ENCODE data around the gene CSNK2A3.

Gene CSNK2A3

GRCh38 chr11:11334607-11335006 is 18.4 kb downstream of the CSNK2A3 start:
- DNase-seq: no peak

GRCh38 chr11:11332141-11332710 is 20.8 kb downstream of the CSNK2A3 start:
- DNase-seq: no peak

GRCh38 chr11:11329062-11329806 is 23.8 kb downstream of the CSNK2A3 start:
- no peak for DNase-seq

GRCh38 chr11:11324090-11324489 is 29.0 kb downstream of the CSNK2A3 start:
- DNase-seq: no peak

- DNase-seq: no peak
Measured at GRCh38 chr11:11322101-11322500, 30.9 kb downstream of the CSNK2A3 start.

- DNase-seq: no peak
Measured at GRCh38 chr11:11320825-11321224, 32.2 kb downstream of the CSNK2A3 start.

GRCh38 chr11:11318961-11319360 is 34.1 kb downstream of the CSNK2A3 start:
- peak; percentile 91 for DNase-seq

- peak; percentile 49 for DNase-seq
Measured at GRCh38 chr11:11318461-11318860, 34.6 kb downstream of the CSNK2A3 start.

GRCh38 chr11:11316651-11317230 is 36.3 kb downstream of the CSNK2A3 start:
- DNase-seq: no peak

- DNase-seq: peak; percentile 9
Measured at GRCh38 chr11:11313902-11314692, 39.0 kb downstream of the CSNK2A3 start.

- peak; percentile 79 for DNase-seq
Measured at GRCh38 chr11:11313426-11313825, 39.6 kb downstream of the CSNK2A3 start.

GRCh38 chr11:11312738-11313137 is 40.3 kb downstream of the CSNK2A3 start:
- no peak for DNase-seq

- peak; percentile 73 for DNase-seq
Measured at GRCh38 chr11:11311169-11311568, 41.9 kb downstream of the CSNK2A3 start.

- DNase-seq: no peak
Measured at GRCh38 chr11:11309906-11310305, 43.1 kb downstream of the CSNK2A3 start.

- no peak for DNase-seq
Measured at GRCh38 chr11:11308249-11308648, 44.8 kb downstream of the CSNK2A3 start.

- DNase-seq: no peak
Measured at GRCh38 chr11:11306855-11307254, 46.2 kb downstream of the CSNK2A3 start.

- no peak for DNase-seq
Measured at GRCh38 chr11:11304550-11304949, 48.5 kb downstream of the CSNK2A3 start.

- DNase-seq: no peak
Measured at GRCh38 chr11:11302565-11302964, 50.5 kb downstream of the CSNK2A3 start.
